ELR (cell line): ENCODE results near the gene UBE2E2.
A peak's percentile ranks its signal among the peaks of the same experiment; 100 is the strongest.

ENCODE experiments used
- DNase-seq: peaks from one replicate; pipeline ENCODE4 v3.0.0-alpha.2; 2015; ENCODE audit warnings: low read depth

UBE2E2 gene

GRCh38 chr3:23276913-23277658 lies 74.0 kb downstream of the UBE2E2 start:
- DNase-seq, result no peak

GRCh38 chr3:23277688-23278087 lies 74.6 kb downstream of the UBE2E2 start:
- no peak for DNase-seq

- no peak for DNase-seq
Measured at GRCh38 chr3:23283625-23284024, 80.5 kb downstream of the UBE2E2 start.

DNA sequence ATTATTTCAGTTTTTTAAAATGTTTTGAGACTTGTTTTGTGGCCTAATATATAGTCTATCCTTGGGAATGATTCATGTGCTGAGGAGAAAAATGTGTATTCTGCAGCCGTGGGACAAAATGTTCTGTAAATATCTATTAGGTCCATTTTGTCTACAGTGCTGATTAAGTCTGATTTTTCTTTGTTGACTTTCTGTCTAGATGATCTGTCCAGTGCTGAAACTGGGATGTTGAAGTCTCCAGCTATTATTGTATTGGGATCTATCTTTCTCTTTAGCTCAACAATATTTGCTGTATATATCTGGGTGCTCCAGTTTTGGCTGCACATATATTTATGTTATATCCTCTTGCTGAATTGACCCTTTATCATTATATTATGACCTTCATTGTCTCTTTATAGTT lies 85.2 kb downstream of the UBE2E2 start:
- DNase-seq, result no peak

DNA sequence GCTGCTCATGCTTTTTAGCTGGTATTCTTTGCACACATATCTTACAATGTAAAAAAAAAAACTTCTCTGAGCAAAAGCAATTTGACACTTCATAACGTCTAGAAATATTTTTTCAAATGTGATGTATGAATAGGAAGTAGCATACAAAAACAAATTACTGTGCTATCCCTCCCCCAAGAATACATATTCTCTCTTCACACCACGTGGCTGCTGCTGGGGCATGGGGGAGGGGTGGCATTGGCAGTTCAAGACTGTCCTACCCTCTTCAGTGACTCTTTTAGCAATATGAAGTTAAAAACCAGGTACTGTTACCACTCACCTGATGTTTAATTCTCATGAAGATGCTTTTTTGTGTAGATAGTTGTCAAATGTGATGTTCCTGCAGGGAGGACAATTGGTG lies 85.6 kb downstream of the UBE2E2 start:
- DNase-seq, result no peak

GRCh38 chr3:23292432-23292831 lies 89.3 kb downstream of the UBE2E2 start:
- no peak for DNase-seq

DNA sequence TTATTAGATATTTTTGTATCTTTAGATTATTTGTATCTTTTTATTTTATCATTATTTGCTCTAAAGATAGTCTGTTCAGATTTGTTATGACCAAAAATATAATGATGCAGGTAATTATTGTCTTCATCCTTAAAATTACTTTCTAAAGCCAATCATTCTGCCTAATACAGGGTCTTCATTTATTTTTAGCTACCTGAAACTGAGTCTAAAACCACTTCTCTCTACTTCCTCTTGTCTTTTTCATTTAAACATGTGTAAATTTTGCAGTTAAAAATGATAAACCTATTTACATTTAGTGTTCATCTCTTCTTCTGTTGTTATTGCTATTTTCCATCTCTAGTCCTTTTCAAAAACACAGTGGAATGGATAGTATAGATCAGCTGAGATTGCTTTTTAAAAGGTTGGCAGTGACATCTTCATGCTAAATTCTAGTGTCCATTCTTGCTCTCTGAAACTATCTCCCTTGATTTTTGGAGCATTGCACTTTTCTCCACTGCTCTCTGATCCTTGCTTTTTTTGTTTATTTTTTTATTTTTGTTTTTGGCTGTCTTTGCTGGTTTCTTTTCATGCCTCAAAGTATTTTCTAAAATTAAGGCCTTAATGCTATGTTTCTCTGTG lies 91.8 kb downstream of the UBE2E2 start:
- no peak for DNase-seq

GRCh38 chr3:23301819-23302218 lies 98.7 kb downstream of the UBE2E2 start:
- DNase-seq, result no peak

DNA sequence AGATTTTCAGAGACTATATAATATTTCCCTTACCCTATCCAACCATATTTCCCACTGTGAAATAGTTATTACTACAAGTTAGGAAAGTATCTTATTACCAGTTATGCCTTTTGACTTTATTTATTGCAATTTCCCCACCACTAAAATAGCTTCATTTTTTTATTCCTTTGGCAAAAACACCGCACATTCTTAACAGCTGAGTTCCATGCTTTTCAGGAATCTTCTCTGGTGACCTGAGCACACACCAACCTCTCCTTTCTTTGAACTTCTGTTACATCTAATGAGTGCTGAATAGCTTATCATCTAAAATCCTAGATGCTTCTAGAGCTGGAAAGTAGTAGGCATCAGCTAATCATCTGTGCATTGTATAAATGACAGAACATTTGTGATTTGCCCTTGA lies 99.1 kb downstream of the UBE2E2 start:
- no peak for DNase-seq

DNA sequence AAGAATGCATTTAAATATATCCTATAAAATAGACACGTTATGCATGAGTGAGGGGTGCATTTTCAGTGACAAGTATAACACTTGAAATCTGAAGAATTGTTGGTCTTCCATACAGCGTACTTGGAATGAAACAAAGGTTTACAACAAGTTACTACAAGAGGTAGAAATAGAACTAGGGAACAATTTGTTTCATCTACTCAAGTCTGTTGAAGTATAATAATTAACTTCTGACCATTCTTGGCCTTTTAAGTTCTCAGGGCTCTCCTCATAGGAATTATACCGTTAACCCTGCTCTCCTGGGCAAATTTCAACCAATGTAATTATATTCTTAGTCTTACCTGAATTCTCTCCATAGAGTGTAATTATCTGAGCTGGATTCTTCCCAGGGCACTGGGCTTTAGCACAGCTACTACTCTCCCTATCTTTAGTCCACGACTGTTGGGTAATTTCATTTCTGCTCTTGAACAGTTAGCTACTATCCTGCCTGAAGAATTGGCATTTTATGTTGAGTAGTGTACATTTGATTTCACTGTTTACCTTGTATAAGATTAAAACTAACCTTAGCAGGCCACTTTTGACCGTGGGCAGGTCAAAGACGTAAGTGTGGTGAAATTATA lies 100.6 kb downstream of the UBE2E2 start:
- no peak for DNase-seq

- no peak for DNase-seq
Measured at GRCh38 chr3:23304424-23304823, 101.3 kb downstream of the UBE2E2 start.

GRCh38 chr3:23308986-23309625 lies 106.0 kb downstream of the UBE2E2 start:
- DNase-seq, result no peak

DNA sequence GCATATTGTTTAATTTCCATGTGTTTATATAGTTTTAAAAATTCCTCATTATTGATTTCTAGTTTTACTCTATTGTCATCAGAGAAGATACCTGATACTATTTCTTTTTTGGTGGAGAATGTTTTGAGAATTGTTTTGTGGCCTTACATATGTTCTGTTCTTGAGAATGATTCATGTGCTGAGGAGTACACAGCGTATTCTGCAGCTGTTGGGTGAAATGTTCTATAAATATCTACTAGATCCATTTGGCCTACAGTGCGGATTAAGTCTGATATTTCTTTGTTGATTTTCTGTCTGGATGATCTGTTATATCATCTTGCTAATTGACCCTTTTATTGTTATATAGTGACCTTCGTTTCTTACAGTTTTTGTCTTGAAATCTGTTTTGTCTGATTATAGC lies 109.7 kb downstream of the UBE2E2 start:
- no peak for DNase-seq

- DNase-seq, result no peak
Measured at GRCh38 chr3:23314981-23315762, 112.0 kb downstream of the UBE2E2 start.

- DNase-seq, result no peak
Measured at GRCh38 chr3:23316924-23317323, 113.8 kb downstream of the UBE2E2 start.

GRCh38 chr3:23319366-23320312 lies 116.5 kb downstream of the UBE2E2 start:
- peak; percentile 20 for DNase-seq

GRCh38 chr3:23320586-23321570 lies 117.8 kb downstream of the UBE2E2 start:
- no peak for DNase-seq

GRCh38 chr3:23324745-23325144 lies 121.6 kb downstream of the UBE2E2 start:
- DNase-seq, result peak; percentile 74

GRCh38 chr3:23325466-23326065 lies 122.4 kb downstream of the UBE2E2 start:
- peak; percentile 65 for DNase-seq
